Measurements from ENCODE around the gene EXD3.

EXD3 gene

GRCh38 chr9:137409515-137409914 is 13.4 kb downstream of the EXD3 start:
- DNase-seq = no peak

GRCh38 chr9:137408651-137409405 is 14.1 kb downstream of the EXD3 start:
- DNase-seq = no peak

- DNase-seq = no peak
Observed at GRCh38 chr9:137407590-137408300, 15.2 kb downstream of the EXD3 start.

GRCh38 chr9:137406876-137407589 is 15.9 kb downstream of the EXD3 start:
- DNase-seq = no peak

- DNase-seq = no peak
Observed at GRCh38 chr9:137406085-137406760, 16.7 kb downstream of the EXD3 start.

GRCh38 chr9:137405677-137406081 is 17.3 kb downstream of the EXD3 start:
- no peak for DNase-seq

- DNase-seq = no peak
Observed at GRCh38 chr9:137404961-137405567, 17.9 kb downstream of the EXD3 start.

GRCh38 chr9:137403269-137403668 is 19.7 kb downstream of the EXD3 start:
- no peak for DNase-seq

GRCh38 chr9:137402746-137403145 is 20.2 kb downstream of the EXD3 start:
- DNase-seq = no peak

GRCh38 chr9:137398561-137399468 is 24.1 kb downstream of the EXD3 start:
- DNase-seq = no peak

- no peak for DNase-seq
Observed at GRCh38 chr9:137397675-137398423, 25.1 kb downstream of the EXD3 start.

GRCh38 chr9:137396634-137397367 is 26.2 kb downstream of the EXD3 start:
- no peak for DNase-seq

- no peak for DNase-seq
Observed at GRCh38 chr9:137396227-137396626, 26.7 kb downstream of the EXD3 start.

- DNase-seq = no peak
Observed at GRCh38 chr9:137395666-137396010, 27.3 kb downstream of the EXD3 start.

- DNase-seq = no peak
Observed at GRCh38 chr9:137394866-137395665, 27.9 kb downstream of the EXD3 start.

- no peak for DNase-seq
Observed at GRCh38 chr9:137393176-137394150, 29.5 kb downstream of the EXD3 start.

GRCh38 chr9:137392232-137393007 is 30.5 kb downstream of the EXD3 start:
- DNase-seq = no peak
